AG04449 (cell line): Measurements from ENCODE around the gene NR1D2.

Experiments used
- CTCF ChIA-PET: fragments of 350-600 bp; formaldehyde crosslinking; extraction: SDS; loops from one replicate; lab custom pipeline; 2021; ENCODE audit warnings: antibody characterized with exemption; lab: Yijun Ruan, JAX
- POLR2A ChIA-PET: fragments of 400-600, 350-600 bp; formaldehyde crosslinking; extraction: SDS; loops from one replicate; lab custom pipeline; 2020; ENCODE audit warnings: antibody characterized with exemption, inconsistent platforms; lab: Yijun Ruan, JAX
- DNase-seq: peaks from one replicate; pipeline ENCODE4 v3.0.0-alpha.2; 2010; ENCODE audit warnings: low read depth, low spot score
- H3K4me3 ChIP-seq: 2 replicates; pipeline ENCODE4 v1.5.1; 2011; ENCODE audit warnings: low read depth, mild to moderate bottlenecking, control low read depth, low read length
- CTCF ChIP-seq: IDR thresholded peaks from one replicate; pipeline ENCODE4 v1.5.1; 2011; ENCODE audit warnings: mild to moderate bottlenecking, moderate library complexity, low read length, control low read depth, inconsistent platforms; ENCODE audit not compliant: insufficient read depth; ENCODE audit errors: missing control alignments

Gene NR1D2

GRCh38 chr3:23948761-23949160 lies 3.7 kb downstream of the NR1D2 start:
- ChIA-PET POLR2A (interaction anchor here (5.3 kb wide), 1 partner anchor 31 kb away, joined by 35 read pairs; the partner anchor contains the start of genes NKIRAS1 and RPL15), CTCF (no interaction called here)
- no peak for DNase-seq
- no peak overlapping the region for H3K4me3 ChIP-seq
- TF ChIP-seq CTCF: no peak

- no peak overlapping the region for H3K4me3 ChIP-seq
- TF ChIP-seq CTCF: no peak
- ChIA-PET POLR2A (interaction anchor here (5.3 kb wide), 1 partner anchor 32 kb away, joined by 35 read pairs; the partner anchor contains the start of genes NKIRAS1 and RPL15), CTCF (interaction anchor here (0.7 to 1.0 kb wide), 2 partner anchors 49 to 55 kb away, joined by 3 read pairs; no protein-coding TSS in a partner anchor)
- no peak for DNase-seq
Measured at GRCh38 chr3:23949784-23950183, 4.7 kb downstream of the NR1D2 start.

- no peak overlapping the region for H3K4me3 ChIP-seq
- no peak for TF ChIP-seq CTCF
- ChIA-PET CTCF (interaction anchor here (1.0 kb wide), 1 partner anchor 49 kb away, joined by 3 read pairs; no protein-coding TSS in a partner anchor), POLR2A (interaction anchor here (5.3 kb wide), 1 partner anchor 33 kb away, joined by 35 read pairs; the partner anchor contains the start of genes NKIRAS1 and RPL15)
- DNase-seq: no peak
Measured at GRCh38 chr3:23950293-23950692, 5.2 kb downstream of the NR1D2 start.

- H3K4me3 ChIP-seq: no peak overlapping the region
- POLR2A ChIA-PET: no interaction called here
- no peak for TF ChIP-seq CTCF
- CTCF ChIA-PET: no interaction called here
- DNase-seq: no peak
Measured at GRCh38 chr3:23952646-23953045, 7.6 kb downstream of the NR1D2 start.

- TF ChIP-seq CTCF: no peak
- CTCF ChIA-PET: interaction anchor here (0.6 kb wide), 1 partner anchor 64 kb away, joined by 3 read pairs; no protein-coding TSS in a partner anchor
- POLR2A ChIA-PET: no interaction called here
- no peak overlapping the region for H3K4me3 ChIP-seq
- DNase-seq: no peak
Measured at GRCh38 chr3:23953523-23953922, 8.4 kb downstream of the NR1D2 start.

- no peak for DNase-seq
- CTCF ChIA-PET: no interaction called here
- H3K4me3 ChIP-seq: no peak overlapping the region
- TF ChIP-seq CTCF: no peak
- POLR2A ChIA-PET: no interaction called here
Measured at GRCh38 chr3:23954144-23954543, 9.1 kb downstream of the NR1D2 start.
